Measurements from ENCODE around the gene DNAAF1.
"Not testable (repeated sequence)": the region's sequence is repeated elsewhere in the genome, so short reads cannot be mapped to it uniquely, and the experiment has no call there.

GRCh38 chr16:84204551-84204950, 59.4 kb downstream of the DNAAF1 start:
- not testable (repeated sequence) for TF ChIP-seq CTCF (optimal IDR thresholded peaks at IDR 0.05 in 1 of 3, IDR thresholded peaks at IDR 0.05 in 1 of 3, conservative IDR thresholded peaks at IDR 0.05 in 1 of 3; ENCODE audit: extremely low read depth in 1 of 3, insufficient read depth in 2 of 3, low read length in 3 of 3); EZH2 (IDR thresholded peaks at IDR 0.05; ENCODE audit: low read length)

Data from keratinocyte (primary cell).